D721Med (cell line): Measurements from ENCODE around the gene GPR132.
A peak's percentile ranks its signal among the peaks of the same experiment; 100 is the strongest.

ENCODE experiments used
- DNase-seq: peaks from one replicate; pipeline ENCODE4 v3.0.0; 2011; ENCODE audit warnings: low spot score; ENCODE audit not compliant: insufficient read length
- FAIRE-seq: peaks from 2 replicates; lab custom pipeline; 2011; peaks lifted over from hg19 to GRCh38; lab: Jason Lieb, UNC
- TF ChIP-seq, protein P1 (sequence below): IDR thresholded peaks from 2 replicates; pipeline ENCODE4 v1.5.1; 2012; ENCODE audit warnings: mild to moderate bottlenecking, control low read depth; ENCODE audit not compliant: insufficient read depth; ENCODE audit errors: missing control alignments

GPR132 gene

DNA sequence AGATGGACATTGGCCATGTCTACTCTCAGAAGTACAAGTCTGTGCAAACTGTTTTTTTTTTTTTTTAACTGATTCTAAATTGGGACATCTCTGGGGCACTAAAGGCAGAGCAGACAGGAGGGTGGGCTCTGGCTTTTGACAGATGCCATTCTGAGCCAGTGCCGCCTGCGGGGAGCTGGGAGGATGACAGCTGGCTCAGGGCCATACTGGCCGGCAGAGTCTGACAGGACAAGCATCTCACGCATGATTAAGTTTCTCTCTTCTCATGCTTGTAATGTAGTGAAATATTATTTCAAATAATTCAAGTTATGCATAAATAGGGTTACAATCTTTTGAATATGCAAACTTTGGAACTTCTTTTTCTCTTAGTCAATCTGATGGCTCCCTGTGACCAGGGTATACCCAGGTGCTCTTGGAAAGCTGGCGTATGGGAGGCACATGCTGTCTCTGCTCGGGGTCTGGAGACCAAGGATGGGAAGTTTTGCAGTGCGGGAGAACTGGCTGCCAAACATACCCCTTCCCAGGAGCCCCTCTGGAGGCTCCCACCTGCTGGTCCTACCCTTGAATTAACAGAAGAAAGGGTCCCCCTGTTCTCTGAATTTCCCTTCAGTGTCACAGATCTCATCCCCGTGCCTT, 52.0 kb downstream of the GPR132 start:
- DNase-seq (no peak), FAIRE-seq (no peak)
- TF ChIP-seq, protein P1, sequence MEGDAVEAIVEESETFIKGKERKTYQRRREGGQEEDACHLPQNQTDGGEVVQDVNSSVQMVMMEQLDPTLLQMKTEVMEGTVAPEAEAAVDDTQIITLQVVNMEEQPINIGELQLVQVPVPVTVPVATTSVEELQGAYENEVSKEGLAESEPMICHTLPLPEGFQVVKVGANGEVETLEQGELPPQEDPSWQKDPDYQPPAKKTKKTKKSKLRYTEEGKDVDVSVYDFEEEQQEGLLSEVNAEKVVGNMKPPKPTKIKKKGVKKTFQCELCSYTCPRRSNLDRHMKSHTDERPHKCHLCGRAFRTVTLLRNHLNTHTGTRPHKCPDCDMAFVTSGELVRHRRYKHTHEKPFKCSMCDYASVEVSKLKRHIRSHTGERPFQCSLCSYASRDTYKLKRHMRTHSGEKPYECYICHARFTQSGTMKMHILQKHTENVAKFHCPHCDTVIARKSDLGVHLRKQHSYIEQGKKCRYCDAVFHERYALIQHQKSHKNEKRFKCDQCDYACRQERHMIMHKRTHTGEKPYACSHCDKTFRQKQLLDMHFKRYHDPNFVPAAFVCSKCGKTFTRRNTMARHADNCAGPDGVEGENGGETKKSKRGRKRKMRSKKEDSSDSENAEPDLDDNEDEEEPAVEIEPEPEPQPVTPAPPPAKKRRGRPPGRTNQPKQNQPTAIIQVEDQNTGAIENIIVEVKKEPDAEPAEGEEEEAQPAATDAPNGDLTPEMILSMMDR = no peak

DNA sequence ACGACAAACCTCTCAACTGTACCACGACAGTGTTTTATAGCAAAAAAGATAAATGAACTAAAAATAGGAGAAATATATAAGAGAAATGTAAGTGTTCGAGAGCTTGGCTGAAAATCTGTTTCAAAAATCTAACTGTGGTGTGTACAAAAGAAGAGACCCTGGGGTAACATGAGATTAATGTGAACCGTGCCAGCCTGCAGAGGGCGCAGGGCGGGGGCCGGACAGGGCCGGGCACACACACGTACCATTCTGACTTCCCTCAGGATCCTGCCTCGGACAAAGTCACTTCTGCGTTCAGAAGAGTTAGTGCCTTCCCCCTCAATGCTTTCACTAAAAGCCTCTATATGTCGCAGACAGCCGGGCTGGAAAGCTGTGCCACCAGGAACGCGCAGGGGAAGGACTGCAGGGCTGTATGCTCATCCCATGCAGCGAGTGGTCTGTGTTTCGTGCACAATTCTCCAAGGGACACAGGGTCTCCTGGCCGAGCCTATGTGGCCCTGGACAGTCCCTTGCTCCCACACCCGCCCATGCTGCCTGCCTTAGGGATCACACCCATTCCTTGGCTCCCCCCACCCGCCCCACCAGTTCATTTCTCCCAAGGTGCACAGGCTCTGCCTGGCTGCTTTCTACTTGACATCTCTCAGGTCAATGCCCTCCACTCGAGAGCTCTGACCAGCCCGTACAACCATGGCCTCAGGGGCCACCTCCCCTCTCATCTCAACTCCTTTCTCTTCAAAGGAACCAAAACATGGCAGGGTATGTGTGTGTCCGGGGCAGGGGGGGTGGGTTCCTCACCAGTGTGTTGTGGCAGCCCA, 52.9 kb downstream of the GPR132 start:
- DNase-seq (no peak), FAIRE-seq (no peak)
- TF ChIP-seq, protein P1 = peak; percentile 16

GRCh38 chr14:105011312-105011990, 53.8 kb downstream of the GPR132 start:
- FAIRE-seq (no peak), DNase-seq (no peak)
- TF ChIP-seq, protein P1 = no peak

GRCh38 chr14:105010891-105011291, 54.3 kb downstream of the GPR132 start:
- FAIRE-seq = no peak
- TF ChIP-seq, protein P1 = no peak
- DNase-seq = no peak

GRCh38 chr14:105010106-105010505, 55.1 kb downstream of the GPR132 start:
- no peak for DNase-seq
- FAIRE-seq = no peak
- TF ChIP-seq, protein P1 = no peak

DNA sequence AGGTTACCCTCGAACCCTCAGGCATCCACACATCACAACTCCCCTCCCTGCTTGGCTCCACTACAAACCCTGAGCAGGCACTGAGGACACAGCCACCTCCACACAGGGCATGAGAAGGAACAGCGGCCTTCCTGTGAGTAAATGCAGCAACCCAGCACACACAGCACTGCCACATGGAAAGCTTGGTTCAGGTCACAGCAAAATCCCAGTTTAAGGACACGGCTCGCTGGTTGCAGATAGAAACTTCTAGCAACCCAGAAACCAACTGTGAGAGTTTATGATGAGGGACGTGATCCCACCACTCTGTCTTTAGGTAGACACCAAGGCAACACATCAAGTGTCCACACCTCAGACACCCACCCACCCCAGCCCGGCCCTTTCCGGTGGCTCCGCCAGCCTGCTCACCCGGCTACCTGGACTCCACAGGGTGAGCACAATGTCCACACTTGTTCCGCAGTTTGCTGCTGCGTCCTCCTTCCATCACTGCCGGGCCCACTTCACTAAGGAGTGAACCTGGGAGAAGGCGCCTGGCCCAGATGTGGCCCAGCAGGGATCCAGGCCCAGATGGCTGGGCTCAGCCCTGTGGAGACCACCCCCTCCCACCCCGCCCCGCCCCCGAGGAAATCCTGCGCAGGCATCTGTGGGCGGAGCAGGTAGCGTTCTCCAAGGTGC, 57.5 kb downstream of the GPR132 start:
- FAIRE-seq (no peak), DNase-seq (no peak)
- TF ChIP-seq, protein P1 = no peak
